Heart right ventricle (tissue), 16 donors: ENCODE measurements around the gene MAML1. TPM values are rescaled to one million over a fixed set of nuclear protein-coding genes. Genes with fewer than 3 reads are reported as not detected.

ENCODE experiments used
- ATAC-seq, 8 donors: fragments of 200-7000 bp; cut with Tn5 transposase; one replicate each; pipeline ENCODE4 v1.9.1; 2020; ENCODE audit warnings: mild to moderate bottlenecking in 8 of 8, moderate library complexity in 8 of 8, moderate number of reproducible peaks in 1 of 8
- DNase-seq, 2 donors: peaks; one replicate each; pipeline ENCODE4 v3.0.0-alpha.2; 2020
- H3K27ac ChIP-seq, 10 donors: fragments of 200-600 bp; sonication (generic) in 2 of 10; one replicate each; pipeline versions ENCODE4 v1.5.0 to v1.8.0; 2020 to 2022; ENCODE audit warnings: mild to moderate bottlenecking in 3 of 10
- H3K27me3 ChIP-seq, 7 donors: fragments of 200-600 bp; one replicate each; pipeline ENCODE4 v1.8.0; 2021 to 2022; ENCODE audit warnings: mild to moderate bottlenecking in 2 of 7
- H3K36me3 ChIP-seq, 9 donors: fragments of 200-600 bp; sonication (generic) in 1 of 9; one replicate each; pipeline versions ENCODE4 v1.5.0 to v1.8.0; 2020 to 2022; ENCODE audit warnings: mild to moderate bottlenecking in 2 of 9
- H3K4me1 ChIP-seq, 9 donors: fragments of 200-600 bp; sonication (generic) in 1 of 9; one replicate each; pipeline versions ENCODE4 v1.5.0 to v1.8.0; 2020 to 2022; ENCODE audit warnings: mild to moderate bottlenecking in 4 of 9
- H3K4me3 ChIP-seq, 10 donors: fragments of 200-600 bp; sonication (generic) in 2 of 10; one replicate each; pipeline versions ENCODE4 v1.5.0 to v1.8.0; 2020 to 2022; ENCODE audit warnings: mild to moderate bottlenecking in 7 of 10, moderate library complexity in 2 of 10
- H3K9me3 ChIP-seq, 11 donors: fragments of 200-600 bp in 10 of 11; sonication (generic) in 2 of 11; one replicate each; pipeline versions ENCODE4 v1.5.0 to v1.8.0; 2013 to 2022; ENCODE audit warnings: mild to moderate bottlenecking in 2 of 11, control low read depth in 1 of 11, moderate library complexity in 1 of 11
- whole genome bisulfite sequencing, 2 donors: extraction: QIAGEN DNeasy Blood & Tissue Kit; methylation state at CpG; one replicate each; pipeline ENCODE4 v1.1.7; 2013; ENCODE audit warnings: inconsistent platforms in 1 of 2; 5-methylcytosine and 5-hydroxymethylcytosine counted together
- intact Hi-C, 10 donors: fragments of 100-400 bp; cut with DNase I; formaldehyde crosslinking; loops; one replicate each; pipeline versions ENCODE4 v1.11.1 to v1.14.2; 2022
- microRNA-seq, 2 donors: library from miRNA; unstranded; fragments of <30 nt; microRNA quantifications; one replicate each; pipeline ENCODE4 v1.2.0, GENCODE V29; 2021
- polyA plus RNA-seq, 2 donors: library from polyadenylated mRNA; stranded (reverse); fragments of 200-250 nt; gene quantifications; one replicate each; pipeline ENCODE4 v1.2.3, GENCODE V29; 2013
- total RNA-seq, 10 donors: library from RNA; stranded (reverse); fragmentation: NEBNext Ultra II Directional in 3 of 10; extraction: Animal tissue kit (Norgen Biotek cat#: 25700) in 3 of 10; gene quantifications; one replicate each; pipeline versions ENCODE4 v1.2.1 to v1.2.4, GENCODE V29; 2021 to 2023
- TF ChIP-seq, protein P1 (sequence below), 9 donors: fragments of 200-600 bp; sonication (generic) in 2 of 9; IDR thresholded peaks; one replicate each; pipeline versions ENCODE4 v1.5.0 to v1.8.0; 2021 to 2022; ENCODE audit warnings: antibody characterized with exemption in 9 of 9, mild to moderate bottlenecking in 5 of 9, moderate library complexity in 1 of 9
- donor health status: Arrhythmogenic right ventricular cardiomyopathy.
- donor health status: ischemic (EF 13 %, LVEDD 7.1; RV severe dilation, severe dysfunction).
- donor health status: healthy with polysubstance abuse.
- donor health status: DM: no; HTN: yes; CAD: no.
- donor health status: DM: no; HTN: no; CAD: no.
- donor health status: ischemic (EF 25% LVEDD 6.9; RV normal size, moderate dysfunction).
- donor health status: ischemic (EF 25% LVEDD 5.7; RV mildly dilated, moderate dysfunction).
- donor health status: healthy.
- donor health status: DM: yes; HTN: yes; CAD: no.
- donor health status: Ischemic cardiomyopathy.
- donor health status: ischemic (EF 35%, LVEDD 5.7; RV mildly dilated, moderate dysfunction).
- donor health status: nonischemic (EF 11% LVEDD 7.7; RV severe dilation, severe dysfunction).
- donor health status: DM: yes; HTN: yes; CAD: no.
- donor health status: PGD.
- donor health status: ischemic (EF 29% LVEDD 5.4; RV normal size, mild dysfunction).
- donor health status: nonischemic (EF 23%, LVEDD 6.1; RV moderate dilation, normal function).

MAML1 gene
- total and polyA plus RNA-seq, 12 donors, result 5.5 to 15.3 (median 11.9) TPM

DNA sequence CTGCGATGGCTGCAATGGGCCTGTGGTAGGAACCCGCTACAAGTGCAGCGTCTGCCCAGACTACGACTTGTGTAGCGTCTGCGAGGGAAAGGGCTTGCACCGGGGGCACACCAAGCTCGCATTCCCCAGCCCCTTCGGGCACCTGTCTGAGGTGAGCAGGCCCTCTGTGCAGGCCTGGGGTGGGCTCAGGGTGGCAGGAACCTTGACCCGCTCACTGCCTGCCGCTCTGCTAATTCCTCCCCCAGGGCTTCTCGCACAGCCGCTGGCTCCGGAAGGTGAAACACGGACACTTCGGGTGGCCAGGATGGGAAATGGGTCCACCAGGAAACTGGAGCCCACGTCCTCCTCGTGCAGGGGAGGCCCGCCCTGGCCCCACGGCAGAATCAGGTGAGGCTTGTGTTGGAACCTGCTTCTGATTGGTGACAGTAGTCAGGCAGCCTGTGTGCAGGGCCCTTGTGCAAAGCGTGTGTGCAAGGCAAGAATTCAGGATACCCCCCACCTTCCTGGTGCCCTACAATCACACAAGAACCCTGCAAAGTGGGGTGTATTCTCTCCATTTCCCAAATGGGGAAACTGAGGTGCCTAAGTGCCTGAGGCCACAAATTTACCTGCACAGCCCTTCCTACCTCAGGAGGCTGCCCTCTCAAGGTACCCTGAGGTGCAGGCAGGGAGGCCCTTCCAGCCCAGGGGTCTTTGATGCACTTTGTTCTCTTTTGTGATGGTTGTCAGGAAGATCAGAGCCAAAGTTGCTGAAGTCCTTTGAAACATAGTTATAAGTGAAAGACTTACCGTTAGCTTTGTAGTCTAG is 91.5 kb downstream of the MAML1 start:
- ATAC-seq (no peak), DNase-seq (no peak)
- H3K4me3 ChIP-seq, result peak overlapping the region in 1 of 10 donors; percentile 100
- H3K27ac ChIP-seq, result no peak overlapping the region
- intact Hi-C loops, result loop anchor here in 2 of 10 donors (5.0 to 10.0 kb wide), 2 partner anchors 33 to 81 kb away; partner anchors contain the start of genes MRNIP (in 2 of the 2) and TBC1D9B (in 1 of the 2)
- 84 to 88% methylated on average over 22 of the region's 22 CpGs for WGBS, 2 donors
- H3K27me3 ChIP-seq, result no peaks in the 10 kb centered on the region
- H3K36me3 ChIP-seq, result peaks cover 4 to 73% (median 57%) of the 10 kb centered on the region in 9 donors
- peaks cover 20 to 86% (median 58%) of the 10 kb centered on the region in 9 donors for H3K4me1 ChIP-seq
- TF ChIP-seq, protein P1, sequence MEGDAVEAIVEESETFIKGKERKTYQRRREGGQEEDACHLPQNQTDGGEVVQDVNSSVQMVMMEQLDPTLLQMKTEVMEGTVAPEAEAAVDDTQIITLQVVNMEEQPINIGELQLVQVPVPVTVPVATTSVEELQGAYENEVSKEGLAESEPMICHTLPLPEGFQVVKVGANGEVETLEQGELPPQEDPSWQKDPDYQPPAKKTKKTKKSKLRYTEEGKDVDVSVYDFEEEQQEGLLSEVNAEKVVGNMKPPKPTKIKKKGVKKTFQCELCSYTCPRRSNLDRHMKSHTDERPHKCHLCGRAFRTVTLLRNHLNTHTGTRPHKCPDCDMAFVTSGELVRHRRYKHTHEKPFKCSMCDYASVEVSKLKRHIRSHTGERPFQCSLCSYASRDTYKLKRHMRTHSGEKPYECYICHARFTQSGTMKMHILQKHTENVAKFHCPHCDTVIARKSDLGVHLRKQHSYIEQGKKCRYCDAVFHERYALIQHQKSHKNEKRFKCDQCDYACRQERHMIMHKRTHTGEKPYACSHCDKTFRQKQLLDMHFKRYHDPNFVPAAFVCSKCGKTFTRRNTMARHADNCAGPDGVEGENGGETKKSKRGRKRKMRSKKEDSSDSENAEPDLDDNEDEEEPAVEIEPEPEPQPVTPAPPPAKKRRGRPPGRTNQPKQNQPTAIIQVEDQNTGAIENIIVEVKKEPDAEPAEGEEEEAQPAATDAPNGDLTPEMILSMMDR (IDR thresholded peaks at IDR 0.05), result no peak
- H3K9me3 ChIP-seq, result no peaks in the 10 kb centered on the region

DNA sequence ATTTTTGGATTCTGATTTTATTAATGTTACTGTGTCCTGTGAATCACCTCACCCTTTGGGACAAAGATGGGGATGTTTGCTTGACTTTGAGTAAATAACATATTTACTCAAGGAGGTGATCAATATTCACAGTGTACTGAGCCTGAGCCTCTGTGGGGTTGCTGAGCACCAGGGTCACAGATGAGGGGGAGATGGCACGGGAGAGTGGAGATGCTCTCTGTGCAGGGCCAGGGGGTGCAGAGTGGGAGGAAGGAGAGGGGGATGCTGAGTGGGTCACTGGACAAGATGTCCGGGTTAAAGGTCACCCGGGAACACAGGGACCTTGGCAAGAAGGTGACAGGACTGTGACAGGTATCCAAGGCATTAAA is 92.1 kb downstream of the MAML1 start:
- Histone ChIP-seq H3K36me3 (peaks cover 4 to 79% (median 63%) of the 10 kb centered on the region in 9 donors), H3K27ac (peak overlapping the region in 1 of 10 donors; percentile 25), H3K4me3 (no peak overlapping the region), H3K4me1 (peaks cover 16 to 84% (median 55%) of the 10 kb centered on the region in 9 donors), H3K27me3 (no peaks in the 10 kb centered on the region), H3K9me3 (no peaks in the 10 kb centered on the region)
- TF ChIP-seq, protein P1 (IDR thresholded peaks at IDR 0.05), result no peak
- ATAC-seq, result no peak
- intact Hi-C loops, result loop anchor here in 2 of 10 donors (5.0 to 10.0 kb wide), 2 partner anchors 33 to 80 kb away; partner anchors contain the start of genes MRNIP (in 2 of the 2) and TBC1D9B (in 1 of the 2)
- no peak for DNase-seq
- WGBS, 2 donors, result 76 to 79% methylated on average over 3 of the region's 3 CpGs

DNA sequence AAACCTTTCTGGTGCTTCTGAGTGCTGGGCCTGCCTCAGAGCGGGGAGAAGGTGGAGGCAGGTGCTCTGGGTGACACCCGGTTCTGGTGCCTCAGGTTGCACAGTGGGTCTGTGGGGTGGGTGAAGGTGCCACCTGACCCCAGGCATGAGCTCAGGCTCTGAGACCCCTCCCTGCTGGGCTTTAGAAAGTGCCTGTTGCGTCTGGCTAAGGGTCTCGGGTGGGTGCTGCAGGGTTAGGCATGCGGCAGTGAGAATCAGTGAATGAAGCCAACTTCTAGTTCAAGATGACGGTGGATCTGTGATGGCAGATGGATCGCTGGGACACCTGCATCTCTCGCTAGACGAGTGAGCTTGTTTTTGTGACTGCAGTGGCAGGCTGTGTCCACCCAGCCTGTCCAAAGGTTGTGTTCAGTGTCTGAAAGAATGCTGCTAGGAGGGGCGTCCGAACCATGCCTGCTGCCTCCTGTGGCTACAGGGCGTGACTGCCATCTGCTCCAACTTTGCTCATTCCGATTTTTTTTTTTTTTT is 93.1 kb downstream of the MAML1 start:
- H3K27me3 ChIP-seq, result no peaks in the 10 kb centered on the region
- no peak overlapping the region for H3K4me3 ChIP-seq
- no peaks in the 10 kb centered on the region for H3K9me3 ChIP-seq
- H3K27ac ChIP-seq, result peak overlapping the region in 1 of 10 donors; percentile 25
- DNase-seq (peak in 1 of 2 donors; percentile 2), ATAC-seq (no peak)
- WGBS, 2 donors, result 73 to 76% methylated on average over 13 of the region's 13 CpGs
- H3K4me1 ChIP-seq, result peaks cover 11 to 81% (median 48%) of the 10 kb centered on the region in 9 donors
- peaks cover 4 to 89% (median 73%) of the 10 kb centered on the region in 9 donors for H3K36me3 ChIP-seq
- TF ChIP-seq, protein P1 (IDR thresholded peaks at IDR 0.05), result no peak
- intact Hi-C loops, result loop anchor here in 1 of 10 donors (10.0 kb wide), 1 partner anchor 79 kb away; the partner anchor contains the start of gene TBC1D9B

Small RNAs within 50 kb of the gene (microRNA-seq; reads per million reads assigned to microRNA genes)
- 0.51 to 1.2 reads per million in 2 donors for gene MIR1229

Other genes with a start within 250 kb of the MAML1 start
- gene RUFY1, start 182.3 kb upstream of the MAML1 start, total RNA-seq, result 10 to 100 TPM; 17.0 to 28.1 (median 20.8) TPM
- 10 to 100 TPM; 21.5 to 38.3 TPM for gene RUFY1, start 182.3 kb upstream of the MAML1 start, polyA plus RNA-seq
- gene HNRNPH1, start 109.2 kb upstream of the MAML1 start, total RNA-seq, result 100 to 1,000 TPM; 147 to 227 (median 168) TPM
- gene HNRNPH1, start 109.2 kb upstream of the MAML1 start, polyA plus RNA-seq, result 100 to 1,000 TPM; 114 to 217 TPM
- not detected for gene CBY3, start 51.8 kb upstream of the MAML1 start, total RNA-seq
- gene CBY3, start 51.8 kb upstream of the MAML1 start, polyA plus RNA-seq, result under 1 TPM in 1 of 2 donors, not detected in 1; 0.06 TPM
- 100 to 1,000 TPM; 372 to 659 (median 492) TPM for gene CANX, start 33.9 kb upstream of the MAML1 start, total RNA-seq
- 100 to 1,000 TPM in 1 of 2 donors, 10 to 100 TPM in 1; 90.9 to 212 TPM for gene CANX, start 33.9 kb upstream of the MAML1 start, polyA plus RNA-seq
- gene LTC4S, start 61.2 kb downstream of the MAML1 start, total RNA-seq, result 10 to 100 TPM in 3 of 10 donors, 1 to 10 TPM in 7; 5.4 to 10.6 (median 7.9) TPM
- 10 to 100 TPM; 10.5 to 20.0 TPM for gene LTC4S, start 61.2 kb downstream of the MAML1 start, polyA plus RNA-seq
- gene MGAT4B, start 74.0 kb downstream of the MAML1 start, total RNA-seq, result 100 to 1,000 TPM in 5 of 10 donors, 10 to 100 TPM in 5; 88.6 to 123 (median 102) TPM
- gene MGAT4B, start 74.0 kb downstream of the MAML1 start, polyA plus RNA-seq, result 10 to 100 TPM; 58.6 to 86.9 TPM
- gene SQSTM1, start 88.1 kb downstream of the MAML1 start, total RNA-seq, result 100 to 1,000 TPM; 341 to 466 (median 391) TPM
- gene SQSTM1, start 88.1 kb downstream of the MAML1 start, polyA plus RNA-seq, result 100 to 1,000 TPM; 131 to 210 TPM
- gene MRNIP, start 126.0 kb downstream of the MAML1 start, total RNA-seq, result 10 to 100 TPM in 8 of 10 donors, 1 to 10 TPM in 2; 6.6 to 14.4 (median 12.7) TPM
- gene MRNIP, start 126.0 kb downstream of the MAML1 start, polyA plus RNA-seq, result 10 to 100 TPM; 12.6 to 45.1 TPM
- gene TBC1D9B, start 175.1 kb downstream of the MAML1 start, total RNA-seq, result 10 to 100 TPM; 26.0 to 52.1 (median 33.7) TPM
- 10 to 100 TPM; 31.0 to 31.4 TPM for gene TBC1D9B, start 175.1 kb downstream of the MAML1 start, polyA plus RNA-seq